Measurements from ENCODE around the gene ALK.
A peak's percentile ranks its signal among the peaks of the same experiment; 100 is the strongest.

ALK gene

DNA sequence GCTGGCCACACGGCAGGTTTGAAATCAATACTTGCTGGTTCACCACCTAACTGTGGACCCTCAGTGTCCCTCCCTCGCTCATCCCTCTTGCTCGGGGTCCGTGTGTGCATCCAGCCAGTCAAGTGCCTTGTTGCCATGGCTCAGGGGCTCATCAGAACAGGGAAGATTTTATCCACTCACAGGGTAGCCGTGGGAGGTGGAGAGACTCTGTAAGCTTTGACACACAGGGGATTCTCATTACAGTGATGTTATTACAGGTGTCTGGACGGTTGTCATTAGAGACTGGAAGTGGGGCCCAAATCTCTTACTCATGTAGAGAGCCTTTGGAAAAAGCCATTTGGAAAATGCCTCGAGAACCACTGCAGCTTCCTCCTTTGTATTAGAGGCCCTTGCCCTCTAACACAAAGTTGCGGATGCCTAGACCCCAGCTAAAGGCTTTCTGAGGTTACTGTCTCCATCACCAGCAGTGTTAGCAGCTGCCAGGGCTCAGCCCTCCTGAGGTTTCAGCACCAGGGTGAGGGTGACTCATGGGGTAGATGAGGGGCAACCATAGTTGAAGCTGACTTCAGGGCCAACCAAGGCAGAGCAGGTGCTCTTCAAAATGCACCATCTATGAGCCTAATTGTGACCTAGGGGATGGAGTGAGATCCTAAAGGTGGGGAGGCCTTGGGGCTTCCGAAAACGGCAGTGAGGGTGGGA, 610.6 kb downstream of the ALK start:
- H3K27ac ChIP-seq = no peak overlapping the region
- TF ChIP-seq ZFX (IDR thresholded peaks at IDR 0.05; ENCODE audit: borderline replicate concordance) (no peak), CTCF (IDR thresholded peaks at IDR 0.05) (no peak)

- peak; percentile 88 for TF ChIP-seq CTCF (IDR thresholded peaks at IDR 0.05)
- no peak for TF ChIP-seq ZFX (IDR thresholded peaks at IDR 0.05; ENCODE audit: borderline replicate concordance)
- H3K27ac ChIP-seq = no peak overlapping the region
Observed at GRCh38 chr2:29309090-29310029, 612.0 kb downstream of the ALK start.

- no peak overlapping the region for H3K27ac ChIP-seq
- TF ChIP-seq ZFX (IDR thresholded peaks at IDR 0.05; ENCODE audit: borderline replicate concordance) = no peak
- no peak for TF ChIP-seq CTCF (IDR thresholded peaks at IDR 0.05)
Observed at GRCh38 chr2:29308366-29308765, 613.0 kb downstream of the ALK start.

DNA sequence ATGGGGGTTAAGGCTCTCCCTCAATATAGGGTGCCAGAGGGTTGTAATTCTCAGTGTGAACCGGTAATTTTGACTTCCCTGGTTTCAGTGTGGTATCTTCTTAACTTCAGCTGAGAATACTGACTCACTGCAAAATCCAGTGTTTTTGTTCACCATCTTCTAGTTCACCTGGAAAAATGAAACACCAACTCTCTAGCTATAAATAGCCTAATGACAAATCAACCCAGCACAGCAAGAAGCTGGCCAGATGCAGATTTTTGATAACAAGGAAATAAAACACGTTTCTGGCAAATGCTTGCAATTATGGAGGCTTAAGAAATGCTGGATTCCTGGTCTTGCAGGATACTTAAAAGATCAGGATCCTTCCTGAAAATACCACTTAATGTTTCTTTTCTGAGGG, 613.9 kb downstream of the ALK start:
- no peak overlapping the region for H3K27ac ChIP-seq
- TF ChIP-seq ZFX (IDR thresholded peaks at IDR 0.05; ENCODE audit: borderline replicate concordance) (no peak), CTCF (IDR thresholded peaks at IDR 0.05) (no peak)

- H3K27ac ChIP-seq = no peak overlapping the region
- no peak for TF ChIP-seq ZFX (IDR thresholded peaks at IDR 0.05; ENCODE audit: borderline replicate concordance)
- no peak for TF ChIP-seq CTCF (IDR thresholded peaks at IDR 0.05)
Observed at GRCh38 chr2:29305762-29306161, 615.6 kb downstream of the ALK start.

DNA sequence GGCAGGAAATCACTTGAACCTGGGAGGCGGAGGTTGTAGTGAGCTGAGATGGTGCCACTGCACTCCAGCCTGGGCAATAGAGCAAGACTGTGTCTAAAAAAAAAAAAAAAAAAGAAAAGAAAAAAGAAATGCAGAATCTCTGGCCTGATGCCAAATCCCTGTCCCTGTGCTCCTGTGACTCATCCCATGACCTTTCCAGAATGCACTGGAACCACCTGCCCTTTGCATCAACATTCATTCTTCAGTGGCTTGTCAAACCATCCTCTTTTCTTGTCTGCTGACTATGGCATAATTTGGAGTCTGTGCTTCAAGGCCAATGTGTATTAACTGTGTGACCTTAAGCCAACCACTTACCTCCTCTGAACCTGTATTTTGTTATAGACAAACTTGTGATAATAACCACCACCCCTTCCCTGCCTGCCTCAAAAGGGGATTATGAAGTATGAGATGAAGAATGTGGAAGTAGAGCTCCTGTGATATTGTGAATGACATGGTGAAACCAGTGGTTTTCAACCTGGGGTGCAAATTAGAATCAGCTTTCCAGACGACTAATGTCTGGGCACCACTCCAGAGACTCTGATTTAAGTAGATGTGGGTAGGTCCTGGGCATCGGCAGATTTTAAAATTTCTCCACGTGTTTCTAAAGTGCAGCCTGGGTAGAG, 616.9 kb downstream of the ALK start:
- TF ChIP-seq ZFX (IDR thresholded peaks at IDR 0.05; ENCODE audit: borderline replicate concordance) (no peak), CTCF (IDR thresholded peaks at IDR 0.05) (no peak)
- H3K27ac ChIP-seq = no peak overlapping the region

Measured in 22Rv1 (cell line).